H1 (cell line): Measurements from ENCODE around the gene CTTNBP2NL. TPM values are rescaled to one million over a fixed set of nuclear protein-coding genes. Genes with fewer than 3 reads are reported as not detected.
A peak's percentile ranks its signal among the peaks of the same experiment; 100 is the strongest.

Source experiments
- CTCF ChIA-PET: fragments of 300-600 bp; sonication (Branson Sonifier 250); formaldehyde crosslinking; loops from one replicate; lab custom pipeline; 2021; ENCODE audit not compliant: partially characterized antibody; lab: Charles Lee
- POLR2A ChIA-PET: fragments of 300-600 bp; sonication (Branson Sonifier 250); formaldehyde crosslinking; loops from one replicate; lab custom pipeline; 2021; ENCODE audit warnings: inconsistent platforms; ENCODE audit not compliant: partially characterized antibody; lab: Charles Lee
- DNase-seq, 2 experiments: peaks; one replicate each; pipeline versions ENCODE4 v3.0.0 to v3.0.0-alpha.2; 2010 to 2022; ENCODE audit warnings: low spot score in 2 of 2, low read depth in 1 of 2, mixed read lengths in 1 of 2
- FAIRE-seq: peaks from 2 replicates; lab custom pipeline; 2011; peaks lifted over from hg19 to GRCh38; lab: Jason Lieb, UNC
- H2AFZ ChIP-seq: 2 replicates; pipeline ENCODE4 v1.8.1; 2012; ENCODE audit warnings: low read length, inconsistent platforms
- H2AK5ac ChIP-seq: 2 replicates; pipeline ENCODE4 v1.6.1; 2013; ENCODE audit warnings: low read depth, low read length
- H2BK120ac ChIP-seq: replicated peaks from 2 replicates; pipeline ENCODE3; 2013; ENCODE audit warnings: low read depth, low read length, inconsistent platforms
- H2BK12ac ChIP-seq: 2 replicates; pipeline ENCODE4 v1.6.1; 2013; ENCODE audit warnings: low read depth, low read length
- H2BK15ac ChIP-seq: 2 replicates; pipeline ENCODE4 v1.6.1; 2013; ENCODE audit warnings: low read length
- H2BK20ac ChIP-seq: 2 replicates; pipeline ENCODE4 v1.6.1; 2013; ENCODE audit warnings: low read length
- H2BK5ac ChIP-seq: 2 replicates; pipeline ENCODE4 v1.6.1; 2013; ENCODE audit warnings: low read depth, low read length
- H3K14ac ChIP-seq: 2 replicates; pipeline ENCODE4 v1.6.1; 2013; ENCODE audit warnings: inconsistent platforms; ENCODE audit not compliant: insufficient read length
- H3K18ac ChIP-seq: 2 replicates; pipeline ENCODE4 v1.6.1; 2013; ENCODE audit warnings: low read length; ENCODE audit errors: extremely low read depth
- H3K23ac ChIP-seq: 2 replicates; pipeline ENCODE4 v1.6.1; 2013; ENCODE audit warnings: inconsistent platforms; ENCODE audit not compliant: insufficient read length
- H3K23me2 ChIP-seq: 2 replicates; pipeline ENCODE4 v1.6.1; 2013; ENCODE audit warnings: low read depth, low read length
- H3K27ac ChIP-seq: 2 replicates; pipeline ENCODE4 v1.6.1; 2011; ENCODE audit warnings: low read depth, low read length, inconsistent platforms
- H3K27me3 ChIP-seq, 4 experiments: replicated peaks in 1 of 4; 1 replicate in 1 of 4; 2 replicates in 3 of 4; pipeline versions ENCODE4 v1.6.1 to v1.8.1; 2011 to 2013; ENCODE audit warnings: low read length in 3 of 4, mild to moderate bottlenecking in 3 of 4, inconsistent platforms in 2 of 4, mixed read lengths in 2 of 4, moderate library complexity in 1 of 4; ENCODE audit not compliant: control insufficient read depth in 3 of 4, insufficient read depth in 3 of 4; ENCODE audit errors: extremely low read depth in 1 of 4
- H3K36me3 ChIP-seq, 4 experiments: 2 replicates each; pipeline versions ENCODE4 v1.6.1 to v1.8.1; 2011 to 2013; ENCODE audit warnings: mild to moderate bottlenecking in 4 of 4, low read length in 3 of 4, moderate library complexity in 2 of 4, control low read depth in 1 of 4, inconsistent platforms in 1 of 4; ENCODE audit not compliant: insufficient read depth in 4 of 4, control insufficient read depth in 2 of 4
- H3K4ac ChIP-seq: replicated peaks from 2 replicates; pipeline ENCODE3; 2013; ENCODE audit warnings: low read length, low read depth, mixed read lengths, inconsistent platforms; ENCODE audit not compliant: insufficient read length
- H3K4me1 ChIP-seq, 4 experiments: replicated peaks in 1 of 4; 1 replicate in 1 of 4; 2 replicates in 3 of 4; pipeline versions ENCODE4 v1.6.1 to v1.8.1; 2011 to 2013; ENCODE audit warnings: low read length in 3 of 4, inconsistent platforms in 2 of 4, mixed read lengths in 1 of 4; ENCODE audit not compliant: insufficient read depth in 4 of 4, control insufficient read depth in 3 of 4
- H3K4me2 ChIP-seq, 2 experiments: 2 replicates each; pipeline versions ENCODE4 v1.6.1 to v1.8.1; 2011 to 2013; ENCODE audit warnings: low read depth in 2 of 2, low read length in 2 of 2, control low read depth in 1 of 2, inconsistent platforms in 1 of 2, mild to moderate bottlenecking in 1 of 2; ENCODE audit not compliant: insufficient read depth in 1 of 2
- H3K4me3 ChIP-seq, 4 experiments: fragments of 200-600, 300-600 bp in 1 of 4; sonication (generic), shearing (Covaris generic), sonication (Bioruptor Twin) in 1 of 4; 2 replicates each; pipeline versions ENCODE4 v1.5.1 to v1.8.1; 2011 to 2016; ENCODE audit warnings: low read length in 4 of 4, low read depth in 3 of 4, control low read depth in 2 of 4, inconsistent platforms in 2 of 4, mild to moderate bottlenecking in 2 of 4, mixed read lengths in 1 of 4, moderate library complexity in 1 of 4; ENCODE audit not compliant: insufficient read depth in 2 of 4; ENCODE audit errors: extremely low read depth in 1 of 4
- H3K56ac ChIP-seq: replicated peaks from 2 replicates; pipeline ENCODE3; 2013; ENCODE audit warnings: low read depth, mild to moderate bottlenecking, mixed read lengths, low read length, inconsistent platforms; ENCODE audit not compliant: insufficient read length
- H3K79me1 ChIP-seq: 2 replicates; pipeline ENCODE4 v1.6.1; 2013; ENCODE audit warnings: low read depth, low read length, control low read depth
- H3K79me2 ChIP-seq, 2 experiments: 2 replicates each; pipeline versions ENCODE4 v1.6.1 to v1.8.1; 2012 to 2013; ENCODE audit warnings: low read length in 2 of 2, mild to moderate bottlenecking in 2 of 2, inconsistent platforms in 1 of 2; ENCODE audit not compliant: insufficient read depth in 2 of 2, control insufficient read depth in 1 of 2
- H3K9ac ChIP-seq, 4 experiments: replicated peaks in 1 of 4; 1 replicate in 1 of 4; 2 replicates in 3 of 4; pipeline versions ENCODE4 v1.6.1 to v1.8.1; 2011 to 2013; ENCODE audit warnings: low read depth in 3 of 4, low read length in 3 of 4, control low read depth in 2 of 4, mild to moderate bottlenecking in 2 of 4, moderate library complexity in 2 of 4, inconsistent platforms in 1 of 4; ENCODE audit errors: extremely low read depth in 1 of 4
- H3K9me3 ChIP-seq, 2 experiments: 2 replicates each; pipeline versions ENCODE4 v1.6.1 to v1.8.1; 2012 to 2013; ENCODE audit warnings: mild to moderate bottlenecking in 2 of 2, moderate library complexity in 2 of 2, control low read depth in 1 of 2, inconsistent platforms in 1 of 2, low read depth in 1 of 2, low read length in 1 of 2, mixed read lengths in 1 of 2; ENCODE audit not compliant: insufficient read depth in 2 of 2
- H4K20me1 ChIP-seq, 2 experiments: replicated peaks in 1 of 2; 2 replicates each; pipeline versions ENCODE3 to v1.8.1; 2011 to 2013; ENCODE audit warnings: inconsistent platforms in 2 of 2, low read length in 2 of 2, mild to moderate bottlenecking in 1 of 2; ENCODE audit not compliant: insufficient read depth in 2 of 2, control insufficient read depth in 1 of 2
- H4K5ac ChIP-seq: 2 replicates; pipeline ENCODE4 v1.6.1; 2013; ENCODE audit warnings: low read length, low read depth, mixed read lengths, inconsistent platforms; ENCODE audit not compliant: insufficient read length
- H4K8ac ChIP-seq: 2 replicates; pipeline ENCODE4 v1.8.0; 2013; ENCODE audit warnings: mild to moderate bottlenecking, moderate library complexity, low read length, inconsistent platforms; ENCODE audit not compliant: insufficient read depth; ENCODE audit errors: extremely low read depth
- H4K91ac ChIP-seq: replicated peaks from 2 replicates; pipeline ENCODE3; 2013; ENCODE audit warnings: low read length, mixed read lengths, inconsistent platforms; ENCODE audit not compliant: insufficient read length
- JUN ChIP-seq: IDR thresholded peaks from 2 replicates; pipeline ENCODE4 v1.6.1; 2011; ENCODE audit warnings: low read depth, mild to moderate bottlenecking, improper control_type of control experiment, low read length
- SRF ChIP-seq: IDR thresholded peaks from 2 replicates; pipeline ENCODE4 v1.6.1; 2011; ENCODE audit warnings: mild to moderate bottlenecking, low read depth, low read length, moderate library complexity
- WGBS, 2 experiments: shearing (Covaris generic) in 1 of 2; methylation state at CpG; one replicate each; pipeline versions ENCODE4 v1.1.6 to v1.1.7; 2013 to 2015; ENCODE audit warnings: low lambda C conversion rate in 2 of 2, mixed read lengths in 2 of 2, inconsistent platforms in 1 of 2, low coverage in 1 of 2, missing lambda C conversion rate in 1 of 2; ENCODE audit not compliant: insufficient replicate concordance in 2 of 2, insufficient coverage in 1 of 2, insufficient read length in 1 of 2; ENCODE audit errors: extremely low coverage in 1 of 2, missing lambda C conversion rate in 1 of 2; 5-methylcytosine and 5-hydroxymethylcytosine counted together
- polyA plus RNA-seq, 7 experiments: library from polyadenylated mRNA; depleted of rRNA in 3 of 7; stranded (reverse) in 5 of 7; unstranded in 2 of 7; fragments of >200 nt in 5 of 7; fragments of 200-250 nt in 2 of 7; gene quantifications; 1 replicate in 5 of 7; 2 replicates in 1 of 7; 4 replicates in 1 of 7; pipeline versions ENCODE4 v1.2.1 to v1.2.3, GENCODE V29; 2011 to 2013; ENCODE audit warnings: missing spikeins in 2 of 7, mixed read lengths in 2 of 7
- total RNA-seq: library from RNA; stranded (reverse); fragmentation: NEBNext Ultra II Directional; extraction: Animal tissue kit (Norgen Biotek cat#: 25700); gene quantifications from 2 replicates; pipeline ENCODE4 v1.2.1, GENCODE V29; 2021

CTTNBP2NL gene
- total and polyA plus RNA-seq, 2 of the 8 experiments (the other 6 are each of a cell fraction or from before 2014, with no cell fraction given): 6.4 to 35.1 TPM

DNA sequence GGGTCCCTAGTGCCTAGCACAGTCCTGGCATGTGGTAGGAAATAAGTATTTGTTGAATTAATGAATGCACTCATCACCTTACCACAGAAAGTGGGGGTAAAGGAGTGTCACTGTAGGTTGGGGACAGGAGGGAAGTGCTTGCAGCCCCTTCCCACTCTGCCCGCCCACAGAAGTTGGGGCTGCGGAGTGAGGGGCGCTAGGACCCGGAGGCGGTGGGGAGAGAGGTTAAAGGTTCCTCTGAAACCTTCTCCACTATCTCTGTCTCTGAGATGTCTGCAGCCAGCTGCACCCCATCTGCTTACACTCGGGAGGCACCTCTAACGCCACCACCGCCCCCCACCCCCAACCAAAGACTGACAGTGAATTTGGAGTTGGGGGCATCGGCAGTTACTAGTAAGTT is 111.3 kb downstream of the CTTNBP2NL start:
- Histone ChIP-seq H3K9ac (no peak overlapping the region), H3K27me3 (peaks cover 39 to 97% (median 82%) of the 10 kb centered on the region in 4 experiments), H3K27ac (no peak overlapping the region), H4K8ac (no peak overlapping the region), H3K14ac (no peak overlapping the region), H4K5ac (no peak overlapping the region), H3K36me3 (no peaks in the 10 kb centered on the region; a peak in 1 of 8 replicates), H3K18ac (no peak overlapping the region), H3K79me1 (no peaks in the 10 kb centered on the region), H3K4ac (no peak overlapping the region), H3K23me2 (peaks cover 17% of the 10 kb centered on the region), H2BK12ac (no peak overlapping the region), H4K91ac (no peak overlapping the region), H3K4me1 (peaks cover 6 to 25% (median 10%) of the 10 kb centered on the region in 4 experiments; a peak in 6 of 7 replicates), H2AK5ac (no peak overlapping the region), H2BK120ac (no peak overlapping the region), H2AFZ (no peak overlapping the region), H3K9me3 (no peaks in the 10 kb centered on the region), H2BK5ac (no peak overlapping the region), H3K79me2 (no peaks in the 10 kb centered on the region), H3K56ac (no peak overlapping the region), H3K4me3 (peak overlapping the region; percentile 72 to 84 (median 82)), H2BK15ac (no peak overlapping the region; the same call in 1 of the 2 replicates), H2BK20ac (0 out of 2 replicates have a peak overlapping the region, but pooled peaks have one; percentile 0), H3K4me2 (peak overlapping the region; percentile 66 to 98), H3K23ac (no peak overlapping the region), H4K20me1 (peaks cover 0 to 3% of the 10 kb centered on the region in 2 experiments)
- ChIA-PET CTCF (no interaction called here), POLR2A (interaction anchor here (1.1 to 1.5 kb wide), 3 partner anchors 9 to 191 kb away, joined by 3 to 5 read pairs (median 3); no protein-coding TSS in a partner anchor)
- FAIRE-seq (no peak), DNase-seq (no peak)
- WGBS, 2 experiments: 16% methylated on average over 9 of the region's 9 CpGs; no CpG with 5 or more reads in 1 of the 2 experiments
- TF ChIP-seq SRF: no peak
- no peak for TF ChIP-seq JUN
